ENCODE data around the gene WASF2. TPM values are rescaled to one million over a fixed set of nuclear protein-coding genes. Genes with fewer than 3 reads are reported as not detected.

Gene WASF2
- total RNA-seq, 3 donors from 2014 or later = 131 to 159 (median 134) TPM

- intact Hi-C loops (cut with DNase I, micrococcal nuclease) = loop anchor here in 1 of 2 donors (5.0 kb wide), 1 partner anchor 201 kb away; the partner anchor contains the start of gene AHDC1
- no peak for TF ChIP-seq CTCF (IDR thresholded peaks at IDR 0.05)
- ATAC-seq = no peak
These were observed 89.0 kb downstream of the WASF2 start for GRCh38 chr1:27400963-27401341.

GRCh38 chr1:27400082-27400962 is 89.6 kb downstream of the WASF2 start:
- no peaks in the 10 kb centered on the region for H3K36me3 ChIP-seq (ENCODE audit: low read depth)
- intact Hi-C loops (cut with DNase I, micrococcal nuclease) = loop anchor here in 1 of 2 donors (5.0 kb wide), 1 partner anchor 202 kb away; the partner anchor contains the start of gene AHDC1
- DNase-seq (no peak), ATAC-seq (no peak)
- no peak for TF ChIP-seq CTCF (IDR thresholded peaks at IDR 0.05)
- H3K4me3 ChIP-seq = no peak overlapping the region
- H3K4me1 ChIP-seq (ENCODE audit: low read depth) = peaks cover 25% of the 10 kb centered on the region
- H3K9me3 ChIP-seq = no peaks in the 10 kb centered on the region

More at GRCh38 chr1:27400963-27401341, 89.0 kb downstream of the WASF2 start:
- no peak for DNase-seq
- no peaks in the 10 kb centered on the region for H3K9me3 ChIP-seq
- peaks cover 25% of the 10 kb centered on the region for H3K4me1 ChIP-seq (ENCODE audit: low read depth)
- H3K4me3 ChIP-seq = no peak overlapping the region
- H3K36me3 ChIP-seq (ENCODE audit: low read depth) = no peaks in the 10 kb centered on the region

GRCh38 chr1:27399251-27400025 is 90.5 kb downstream of the WASF2 start:
- Histone ChIP-seq H3K4me1 (ENCODE audit: low read depth) (peaks cover 21% of the 10 kb centered on the region), H3K36me3 (ENCODE audit: low read depth) (no peaks in the 10 kb centered on the region), H3K4me3 (no peak overlapping the region), H3K9me3 (no peaks in the 10 kb centered on the region)
- no peak for ATAC-seq
- DNase-seq = no peak
- no peak for TF ChIP-seq CTCF (IDR thresholded peaks at IDR 0.05)
- intact Hi-C loops (cut with DNase I, micrococcal nuclease) = loop anchor here in 1 of 2 donors (5.0 kb wide), 1 partner anchor 203 kb away; the partner anchor contains the start of gene AHDC1

- H3K4me3 ChIP-seq = no peak overlapping the region
- no peaks in the 10 kb centered on the region for H3K9me3 ChIP-seq
- DNase-seq = no peak
- TF ChIP-seq CTCF (IDR thresholded peaks at IDR 0.05) = no peak
- intact Hi-C loops (cut with DNase I, micrococcal nuclease) = no loop called here
- H3K36me3 ChIP-seq (ENCODE audit: low read depth) = no peaks in the 10 kb centered on the region
- H3K4me1 ChIP-seq (ENCODE audit: low read depth) = peaks cover 21% of the 10 kb centered on the region
- ATAC-seq = no peak
These were observed 91.4 kb downstream of the WASF2 start for GRCh38 chr1:27398405-27399149.

GRCh38 chr1:27397749-27398148 is 92.2 kb downstream of the WASF2 start:
- ATAC-seq = no peak
- intact Hi-C loops (cut with DNase I, micrococcal nuclease) = no loop called here
- H3K4me1 ChIP-seq (ENCODE audit: low read depth) = peaks cover 16% of the 10 kb centered on the region

More at GRCh38 chr1:27397749-27398148, 92.2 kb downstream of the WASF2 start:
- no peak for TF ChIP-seq CTCF (IDR thresholded peaks at IDR 0.05)
- H3K9me3 ChIP-seq = no peaks in the 10 kb centered on the region
- H3K4me3 ChIP-seq = no peak overlapping the region
- no peaks in the 10 kb centered on the region for H3K36me3 ChIP-seq (ENCODE audit: low read depth)
- no peak for DNase-seq
